GM21381 (cell line): ENCODE data around the gene ZNF385B.
"Not testable (repeated sequence)": the region's sequence is repeated elsewhere in the genome, so short reads cannot be mapped to it uniquely, and the experiment has no call there.

Experiments
- ATAC-seq: cut with Tn5 transposase; IDR thresholded peaks from one replicate; pipeline ENCODE4 v1.9.1; 2021; ENCODE audit warnings: mild to moderate bottlenecking, moderate library complexity; ENCODE audit not compliant: unreplicated experiment

The ZNF385B gene

GRCh38 chr2:179861416-179862067 lies at the start of gene ZNF385B:
Gene ZNF385B (minus strand): TSS chr2:179861612.
- peak; percentile 36 for ATAC-seq

- ATAC-seq, result no peak
Observed at GRCh38 chr2:179910735-179911113, 49.3 kb upstream of the ZNF385B start.

GRCh38 chr2:179909845-179910734 lies 48.7 kb upstream of the ZNF385B start:
- ATAC-seq, result no peak

GRCh38 chr2:179900655-179901054 lies 39.2 kb upstream of the ZNF385B start:
- ATAC-seq, result no peak

GRCh38 chr2:179899666-179900065 lies 38.3 kb upstream of the ZNF385B start:
- no peak for ATAC-seq

GRCh38 chr2:179898873-179899272 lies 37.5 kb upstream of the ZNF385B start:
- no peak for ATAC-seq

- ATAC-seq, result no peak
Observed at GRCh38 chr2:179893616-179894015, 32.2 kb upstream of the ZNF385B start.

GRCh38 chr2:179891237-179891636 lies 29.8 kb upstream of the ZNF385B start:
- no peak for ATAC-seq

GRCh38 chr2:179890666-179891065 lies 29.3 kb upstream of the ZNF385B start:
- ATAC-seq, result no peak

- ATAC-seq, result not testable (repeated sequence)
Observed at GRCh38 chr2:179888642-179889041, 27.2 kb upstream of the ZNF385B start.

- no peak for ATAC-seq
Observed at GRCh38 chr2:179884193-179884592, 22.8 kb upstream of the ZNF385B start.

- no peak for ATAC-seq
Observed at GRCh38 chr2:179882851-179883806, 21.7 kb upstream of the ZNF385B start.

- ATAC-seq, result no peak
Observed at GRCh38 chr2:179877601-179878364, 16.4 kb upstream of the ZNF385B start.

- no peak for ATAC-seq
Observed at GRCh38 chr2:179876266-179876665, 14.9 kb upstream of the ZNF385B start.

GRCh38 chr2:179875864-179876263 lies 14.5 kb upstream of the ZNF385B start:
- no peak for ATAC-seq

- no peak for ATAC-seq
Observed at GRCh38 chr2:179862898-179863458, 1.6 kb upstream of the ZNF385B start.

- ATAC-seq, result peak; percentile 38
Observed at GRCh38 chr2:179861027-179861415, 391 bp downstream of the ZNF385B start.

GRCh38 chr2:179860255-179861026 lies 971 bp downstream of the ZNF385B start:
- peak; percentile 8 for ATAC-seq

GRCh38 chr2:179859523-179859922 lies 1.9 kb downstream of the ZNF385B start:
- no peak for ATAC-seq
